GM08714 (cell line): ENCODE data around the gene FAM107A.

Experiments
- H3K4me3 ChIP-seq: fragments of 200-500 bp; sonication (Bioruptor generic); 2 replicates; pipeline ENCODE4 v1.5.1; 2014; ENCODE audit warnings: mild to moderate bottlenecking, low read length, inconsistent platforms
- ZNF274 ChIP-seq: IDR thresholded peaks from 2 replicates; pipeline ENCODE4 v1.6.1; 2012; ENCODE audit warnings: mild to moderate bottlenecking, low read depth, low read length

The FAM107A gene

GRCh38 chr3:58551636-58552180 is 25.5 kb downstream of the FAM107A start:
- no peak overlapping the region for H3K4me3 ChIP-seq
- TF ChIP-seq ZNF274, result no peak

- H3K4me3 ChIP-seq, result no peak overlapping the region
- no peak for TF ChIP-seq ZNF274
Observed at GRCh38 chr3:58544541-58544940, 32.6 kb downstream of the FAM107A start.

GRCh38 chr3:58540176-58540858 is 36.9 kb downstream of the FAM107A start:
- no peak overlapping the region for H3K4me3 ChIP-seq
- no peak for TF ChIP-seq ZNF274

GRCh38 chr3:58539626-58540025 is 37.6 kb downstream of the FAM107A start:
- H3K4me3 ChIP-seq, result no peak overlapping the region
- no peak for TF ChIP-seq ZNF274

GRCh38 chr3:58537412-58538301 is 39.5 kb downstream of the FAM107A start:
- TF ChIP-seq ZNF274, result no peak
- H3K4me3 ChIP-seq, result no peak overlapping the region

GRCh38 chr3:58536501-58537411 is 40.4 kb downstream of the FAM107A start, which contains the start of gene ACOX2:
TSS of gene ACOX2 (minus strand) at chr3:58537190. CDS start at chr3:58535106, 2,084 bp downstream.
- no peak for TF ChIP-seq ZNF274
- H3K4me3 ChIP-seq, result no peak within 1 kb of the TSS

- H3K4me3 ChIP-seq, result no peak overlapping the region
Observed at GRCh38 chr3:58535531-58536500, 41.4 kb downstream of the FAM107A start.

GRCh38 chr3:58534592-58535494 is 42.3 kb downstream of the FAM107A start:
- no peak for TF ChIP-seq ZNF274

More at GRCh38 chr3:58535531-58536500, 41.4 kb downstream of the FAM107A start:
- no peak for TF ChIP-seq ZNF274

GRCh38 chr3:58532794-58533220 is 44.4 kb downstream of the FAM107A start:
- no peak overlapping the region for H3K4me3 ChIP-seq
- TF ChIP-seq ZNF274, result no peak

More at GRCh38 chr3:58534592-58535494, 42.3 kb downstream of the FAM107A start:
- H3K4me3 ChIP-seq, result no peak overlapping the region

GRCh38 chr3:58531956-58532355 is 45.2 kb downstream of the FAM107A start:
- no peak for TF ChIP-seq ZNF274
- no peak overlapping the region for H3K4me3 ChIP-seq

- no peak for TF ChIP-seq ZNF274
Observed at GRCh38 chr3:58531555-58531954, 45.6 kb downstream of the FAM107A start.

GRCh38 chr3:58530354-58530865 is 46.8 kb downstream of the FAM107A start:
- H3K4me3 ChIP-seq, result no peak overlapping the region
- no peak for TF ChIP-seq ZNF274

More at GRCh38 chr3:58531555-58531954, 45.6 kb downstream of the FAM107A start:
- H3K4me3 ChIP-seq, result no peak overlapping the region
